ENCODE data around the gene RPL10A. TPM values are rescaled to one million over a fixed set of nuclear protein-coding genes. Genes with fewer than 3 reads are reported as not detected.

The RPL10A gene
- total and polyA plus RNA-seq, 2 of the 8 experiments (the other 6 are each of a cell fraction or from before 2014, with no cell fraction given): 1,893 to 2,948 TPM

GRCh38 chr6:35491558-35492257 lies 23.5 kb downstream of the RPL10A start:
- Histone ChIP-seq H2BK5ac (ENCODE audit: low read depth, low read length) (peak overlapping the region; percentile 99; the same call in 1 of the 2 replicates), H4K20me1 (replicated peaks in 1 of 2; ENCODE audit: control insufficient read depth in 1 of 2, insufficient read depth in 2 of 2, low read length in 2 of 2) (peaks cover 15 to 29% of the 10 kb centered on the region in 2 experiments), H3K23ac (ENCODE audit: insufficient read length) (no peak overlapping the region), H2BK20ac (ENCODE audit: low read length) (peak overlapping the region; percentile 72; the same call in 1 of the 2 replicates), H3K18ac (ENCODE audit: extremely low read depth, low read length) (peak overlapping the region; percentile 83), H3K56ac (replicated peaks; ENCODE audit: insufficient read length, low read depth, low read length) (no peak overlapping the region), H3K27ac (ENCODE audit: low read depth, low read length) (no peak overlapping the region; the same call in 1 of the 2 replicates), H2BK12ac (ENCODE audit: low read depth, low read length) (peak overlapping the region; percentile 100), H3K9ac (replicated peaks in 1 of 4; ENCODE audit: extremely low read depth in 1 of 4, low read depth in 3 of 4, low read length in 3 of 4) (peak overlapping the region in 2 of 4 experiments; percentile 7 to 13; a peak in 2 of 7 replicates), H3K79me1 (ENCODE audit: low read depth, low read length) (peaks cover 19% of the 10 kb centered on the region), H2AK5ac (ENCODE audit: low read depth, low read length) (peak overlapping the region; percentile 84; the same call in 1 of the 2 replicates), H3K4me1 (replicated peaks in 1 of 4; ENCODE audit: control insufficient read depth in 3 of 4, insufficient read depth in 4 of 4, low read length in 3 of 4) (peaks cover 34 to 73% (median 61%) of the 10 kb centered on the region in 4 experiments), H2BK15ac (ENCODE audit: low read length) (peak overlapping the region; percentile 81; the same call in 1 of the 2 replicates), H3K9me3 (ENCODE audit: insufficient read depth in 2 of 2, low read depth in 1 of 2, low read length in 1 of 2) (no peaks in the 10 kb centered on the region), H2BK120ac (replicated peaks; ENCODE audit: low read depth, low read length) (peak overlapping the region; percentile 69), H2AFZ (ENCODE audit: low read length) (no peak overlapping the region), H3K4me2 (ENCODE audit: insufficient read depth in 1 of 2, low read depth in 2 of 2, low read length in 2 of 2) (peak overlapping the region; percentile 85 to 96), H4K91ac (replicated peaks; ENCODE audit: insufficient read length, low read length) (peak overlapping the region; percentile 68), H3K23me2 (ENCODE audit: low read depth, low read length) (peaks cover 3% of the 10 kb centered on the region), H3K4ac (replicated peaks; ENCODE audit: insufficient read length, low read depth, low read length) (peak overlapping the region; percentile 57), H3K4me3 (ENCODE audit: extremely low read depth in 1 of 4, insufficient read depth in 2 of 4, low read depth in 3 of 4, low read length in 4 of 4) (peak overlapping the region in 2 of 4 experiments; percentile 14 to 56; a peak in 3 of 8 replicates), H4K5ac (ENCODE audit: insufficient read length, low read depth, low read length) (no peak overlapping the region), H3K36me3 (ENCODE audit: control insufficient read depth in 2 of 4, insufficient read depth in 4 of 4, low read length in 3 of 4) (no peaks in the 10 kb centered on the region), H3K79me2 (ENCODE audit: control insufficient read depth in 1 of 2, insufficient read depth in 2 of 2, low read length in 2 of 2) (peaks cover 0 to 51% of the 10 kb centered on the region in 2 experiments; a peak in 2 of 4 replicates), H3K27me3 (replicated peaks in 1 of 4; ENCODE audit: control insufficient read depth in 3 of 4, extremely low read depth in 1 of 4, insufficient read depth in 3 of 4, low read length in 3 of 4) (peaks cover 0 to 5% (median 2%) of the 10 kb centered on the region in 4 experiments; a peak in 3 of 7 replicates), H4K8ac (ENCODE audit: extremely low read depth, insufficient read depth, low read length) (peak overlapping the region; percentile 60; the same call in 1 of the 2 replicates), H3K14ac (ENCODE audit: insufficient read length) (no peak overlapping the region)
- no peak for TF ChIP-seq HDAC6 (IDR thresholded peaks at IDR 0.05; ENCODE audit: low read depth, low read length)
- peak; percentile 29; the same call in 1 of the 2 replicates for TF ChIP-seq SP1 (IDR thresholded peaks at IDR 0.05; ENCODE audit: low read depth, low read length)
- TF ChIP-seq RXRA (IDR thresholded peaks at IDR 0.05; ENCODE audit: insufficient read depth, low read depth, low read length): no peak
- TF ChIP-seq BACH1 (IDR thresholded peaks at IDR 0.05; ENCODE audit: low read length): no peak
- peak in 1 of 2 experiments; percentile 74; a peak in 2 of 3 replicates for TF ChIP-seq POLR2A (IDR thresholded peaks at IDR 0.05; ENCODE audit: control extremely low read depth in 1 of 2, low read depth in 2 of 2, low read length in 2 of 2)
- 0 out of 2 replicates have a peak, but pooled peaks have one; percentile 4 for TF ChIP-seq RBBP5 (IDR thresholded peaks at IDR 0.05; ENCODE audit: borderline replicate concordance, low read depth, low read length)
- TF ChIP-seq TCF12 (IDR thresholded peaks at IDR 0.05; ENCODE audit: low read depth, low read length): no peak
- DNase-seq (ENCODE audit: low read depth in 1 of 2, low spot score in 2 of 2): no peak
- POLR2A ChIA-PET (ENCODE audit: partially characterized antibody): interaction anchor here (0.6 to 37.6 kb wide), 6 partner anchors 2 to 1116 kb away, joined by 3 to 1319 read pairs (median 6); partner anchors contain the start of genes RPL10A and TEAD3
- WGBS, 2 experiments (ENCODE audit: extremely low coverage in 1 of 2, insufficient coverage in 1 of 2, insufficient read length in 1 of 2, insufficient replicate concordance in 2 of 2, low coverage in 1 of 2, low lambda C conversion rate in 2 of 2, missing lambda C conversion rate in 1 of 2): 50% methylated on average over 3 of the region's 5 CpGs; no CpG with 5 or more reads in 1 of the 2 experiments
- CTCF ChIA-PET (ENCODE audit: partially characterized antibody): interaction anchor here (0.6 to 1.4 kb wide), 8 partner anchors 10 to 1634 kb away, joined by 3 to 7 read pairs (median 4); no protein-coding TSS in a partner anchor
- FAIRE-seq: no peak

Measured in H1 (cell line).